GM19025 (cell line): ENCODE results near the gene MBP.

Source experiments
- ATAC-seq: cut with Tn5 transposase; IDR thresholded peaks from one replicate; pipeline ENCODE4 v1.9.1; 2021; ENCODE audit warnings: mild to moderate bottlenecking, low read depth, moderate library complexity; ENCODE audit not compliant: unreplicated experiment

The MBP gene

GRCh38 chr18:77088963-77089722 is 43.4 kb downstream of the MBP start:
- ATAC-seq, result no peak

GRCh38 chr18:77087393-77088141 is 45.0 kb downstream of the MBP start:
- ATAC-seq, result no peak

- no peak for ATAC-seq
Observed at GRCh38 chr18:77086656-77087392, 45.8 kb downstream of the MBP start.

- no peak for ATAC-seq
Observed at GRCh38 chr18:77086034-77086433, 46.5 kb downstream of the MBP start.

- ATAC-seq, result no peak
Observed at GRCh38 chr18:77084688-77085035, 47.9 kb downstream of the MBP start.

- no peak for ATAC-seq
Observed at GRCh38 chr18:77082316-77082955, 50.1 kb downstream of the MBP start.

- ATAC-seq, result no peak
Observed at GRCh38 chr18:77081390-77081778, 51.2 kb downstream of the MBP start.

GRCh38 chr18:77079954-77080682 is 52.5 kb downstream of the MBP start:
- ATAC-seq, result peak; percentile 92

- ATAC-seq, result no peak
Observed at GRCh38 chr18:77079088-77079487, 53.5 kb downstream of the MBP start.

- ATAC-seq, result no peak
Observed at GRCh38 chr18:77078690-77079070, 53.9 kb downstream of the MBP start.

- no peak for ATAC-seq
Observed at GRCh38 chr18:77077941-77078689, 54.5 kb downstream of the MBP start.

GRCh38 chr18:77077401-77077800 is 55.2 kb downstream of the MBP start:
- no peak for ATAC-seq

- no peak for ATAC-seq
Observed at GRCh38 chr18:77076111-77076510, 56.5 kb downstream of the MBP start.

GRCh38 chr18:77074431-77074830 is 58.2 kb downstream of the MBP start:
- ATAC-seq, result no peak

GRCh38 chr18:77073336-77074093 is 59.1 kb downstream of the MBP start:
- no peak for ATAC-seq

GRCh38 chr18:77072566-77072965 is 60.0 kb downstream of the MBP start:
- no peak for ATAC-seq

- no peak for ATAC-seq
Observed at GRCh38 chr18:77071711-77072292, 60.8 kb downstream of the MBP start.

GRCh38 chr18:77071061-77071460 is 61.5 kb downstream of the MBP start:
- no peak for ATAC-seq

- no peak for ATAC-seq
Observed at GRCh38 chr18:77070627-77071026, 62.0 kb downstream of the MBP start.
